Nephron progenitor cell (in vitro differentiated cells): ENCODE data around the gene CLASRP.

Experiments
- DNase-seq: peaks from one replicate; pipeline ENCODE4 v3.0.0; 2021
- H3K27ac Mint-ChIP-seq: 2 replicates; pipeline ENCODE4 v1.8.0; 2021; ENCODE audit warnings: mild to moderate bottlenecking, moderate library complexity, mixed read lengths
- H3K27me3 Mint-ChIP-seq: 2 replicates; pipeline ENCODE4 v1.8.0; 2021; ENCODE audit warnings: mild to moderate bottlenecking, low read depth, mixed read lengths; ENCODE audit not compliant: poor library complexity
- H3K36me3 Mint-ChIP-seq: 2 replicates; pipeline ENCODE4 v1.8.0; 2021; ENCODE audit warnings: low read depth, mixed read lengths
- H3K4me1 Mint-ChIP-seq: 2 replicates; pipeline ENCODE4 v1.8.0; 2021; ENCODE audit warnings: mixed read lengths
- H3K4me3 Mint-ChIP-seq: 2 replicates; pipeline ENCODE4 v1.8.0; 2021; ENCODE audit warnings: mild to moderate bottlenecking, moderate library complexity, mixed read lengths
- H3K9me3 Mint-ChIP-seq: 2 replicates; pipeline ENCODE4 v1.8.0; 2021; ENCODE audit warnings: mild to moderate bottlenecking, moderate library complexity, mixed read lengths
- TF ChIP-seq, protein P1 (sequence below): fragments of 200-600 bp; sonication (generic); IDR thresholded peaks from 2 replicates; pipeline ENCODE4 v1.5.0; 2021; ENCODE audit warnings: antibody characterized with exemption

The CLASRP gene, protein sequence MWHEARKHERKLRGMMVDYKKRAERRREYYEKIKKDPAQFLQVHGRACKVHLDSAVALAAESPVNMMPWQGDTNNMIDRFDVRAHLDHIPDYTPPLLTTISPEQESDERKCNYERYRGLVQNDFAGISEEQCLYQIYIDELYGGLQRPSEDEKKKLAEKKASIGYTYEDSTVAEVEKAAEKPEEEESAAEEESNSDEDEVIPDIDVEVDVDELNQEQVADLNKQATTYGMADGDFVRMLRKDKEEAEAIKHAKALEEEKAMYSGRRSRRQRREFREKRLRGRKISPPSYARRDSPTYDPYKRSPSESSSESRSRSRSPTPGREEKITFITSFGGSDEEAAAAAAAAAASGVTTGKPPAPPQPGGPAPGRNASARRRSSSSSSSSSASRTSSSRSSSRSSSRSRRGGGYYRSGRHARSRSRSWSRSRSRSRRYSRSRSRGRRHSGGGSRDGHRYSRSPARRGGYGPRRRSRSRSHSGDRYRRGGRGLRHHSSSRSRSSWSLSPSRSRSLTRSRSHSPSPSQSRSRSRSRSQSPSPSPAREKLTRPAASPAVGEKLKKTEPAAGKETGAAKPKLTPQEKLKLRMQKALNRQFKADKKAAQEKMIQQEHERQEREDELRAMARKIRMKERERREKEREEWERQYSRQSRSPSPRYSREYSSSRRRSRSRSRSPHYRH

DNA sequence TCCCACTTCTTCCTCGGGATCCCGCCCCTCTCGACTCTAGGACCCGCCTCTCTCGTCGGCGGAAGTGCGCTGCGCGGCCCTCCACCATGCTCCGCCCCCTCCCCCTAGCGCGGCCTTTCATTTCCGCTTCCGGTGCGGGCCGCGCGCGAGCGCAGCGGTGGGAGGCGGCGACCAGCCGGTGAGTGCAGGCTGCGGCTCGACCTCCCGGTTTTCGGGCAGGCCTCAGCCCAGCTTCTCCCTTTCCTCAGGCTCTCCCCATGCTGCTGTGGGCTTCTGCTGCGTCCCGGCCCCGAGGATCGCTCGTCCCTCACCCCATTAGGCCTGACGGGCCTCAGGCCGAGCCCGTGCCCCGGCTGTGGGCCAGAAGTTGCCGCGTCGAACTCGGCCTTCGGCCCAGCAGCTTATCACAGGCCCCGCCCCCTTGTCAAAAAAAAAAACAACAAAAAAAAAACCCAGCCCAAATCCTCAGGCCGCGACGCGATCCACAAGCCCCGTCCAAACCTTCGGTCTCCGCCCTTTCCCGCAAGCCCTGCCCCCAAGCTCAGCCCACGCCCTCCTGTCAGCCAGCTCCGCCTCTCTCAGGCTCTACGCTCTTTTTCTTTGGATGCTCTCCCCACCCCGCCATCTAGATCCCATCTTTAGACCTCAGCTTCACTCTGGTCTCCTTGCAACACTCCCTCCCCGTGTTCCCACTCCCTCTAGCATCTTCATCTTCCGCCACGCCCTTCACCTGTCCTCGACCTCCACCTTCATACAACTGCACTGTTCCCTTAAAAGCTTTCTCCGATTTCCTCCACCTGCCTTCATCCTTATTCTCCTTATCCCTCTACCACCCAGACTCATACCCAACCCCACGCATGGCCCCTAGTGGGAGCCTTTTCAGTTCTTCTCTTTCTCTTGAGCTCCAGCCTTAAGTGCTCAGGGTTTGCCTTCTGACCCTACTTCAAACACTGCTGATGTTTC is at the start of gene CLASRP:
CLASRP (plus strand) TSS at position 115 of the 963 bp plus-strand sequence. CDS start 1,168 bp downstream, outside the sequence.
- H3K4me3 Mint-ChIP-seq: peak within 1 kb of the TSS; percentile 98
- H3K27me3 Mint-ChIP-seq: no peaks in the 10 kb centered on the region
- peak within 1 kb of the TSS; percentile 94 for H3K27ac Mint-ChIP-seq
- no peaks in the 10 kb centered on the region for H3K9me3 Mint-ChIP-seq
- peaks cover 22% of the 10 kb centered on the region for H3K36me3 Mint-ChIP-seq
- DNase-seq: peak; percentile 93
- TF ChIP-seq, protein P1, sequence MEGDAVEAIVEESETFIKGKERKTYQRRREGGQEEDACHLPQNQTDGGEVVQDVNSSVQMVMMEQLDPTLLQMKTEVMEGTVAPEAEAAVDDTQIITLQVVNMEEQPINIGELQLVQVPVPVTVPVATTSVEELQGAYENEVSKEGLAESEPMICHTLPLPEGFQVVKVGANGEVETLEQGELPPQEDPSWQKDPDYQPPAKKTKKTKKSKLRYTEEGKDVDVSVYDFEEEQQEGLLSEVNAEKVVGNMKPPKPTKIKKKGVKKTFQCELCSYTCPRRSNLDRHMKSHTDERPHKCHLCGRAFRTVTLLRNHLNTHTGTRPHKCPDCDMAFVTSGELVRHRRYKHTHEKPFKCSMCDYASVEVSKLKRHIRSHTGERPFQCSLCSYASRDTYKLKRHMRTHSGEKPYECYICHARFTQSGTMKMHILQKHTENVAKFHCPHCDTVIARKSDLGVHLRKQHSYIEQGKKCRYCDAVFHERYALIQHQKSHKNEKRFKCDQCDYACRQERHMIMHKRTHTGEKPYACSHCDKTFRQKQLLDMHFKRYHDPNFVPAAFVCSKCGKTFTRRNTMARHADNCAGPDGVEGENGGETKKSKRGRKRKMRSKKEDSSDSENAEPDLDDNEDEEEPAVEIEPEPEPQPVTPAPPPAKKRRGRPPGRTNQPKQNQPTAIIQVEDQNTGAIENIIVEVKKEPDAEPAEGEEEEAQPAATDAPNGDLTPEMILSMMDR: no peak
- H3K4me1 Mint-ChIP-seq: peaks cover 30% of the 10 kb centered on the region

DNA sequence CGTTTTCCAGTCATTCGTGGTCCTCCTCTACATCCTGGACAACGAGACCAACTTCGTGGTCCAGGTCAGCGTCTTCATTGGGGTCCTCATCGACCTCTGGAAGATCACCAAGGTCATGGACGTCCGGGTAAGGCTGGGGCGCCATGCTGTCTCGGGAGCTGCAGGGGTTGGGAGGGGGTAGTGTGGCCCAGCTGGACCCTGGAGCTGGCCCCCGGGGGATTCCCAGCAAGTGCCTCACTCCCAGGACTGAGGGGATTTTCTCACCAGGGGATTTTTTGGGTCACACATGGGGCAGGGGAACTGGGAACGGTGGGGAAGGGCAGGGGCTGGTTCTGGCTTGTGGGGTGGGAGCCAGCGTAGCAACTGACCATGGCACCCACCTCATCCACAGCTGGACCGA is 48.4 kb upstream of the CLASRP start:
- Mint-ChIP-seq H3K9me3 (no peaks in the 10 kb centered on the region), H3K36me3 (peaks cover 18% of the 10 kb centered on the region), H3K27ac (peak overlapping the region; percentile 51), H3K4me1 (no peaks in the 10 kb centered on the region), H3K27me3 (peaks cover 3% of the 10 kb centered on the region), H3K4me3 (no peak overlapping the region)
- no peak for DNase-seq
- TF ChIP-seq, protein P1: no peak

DNA sequence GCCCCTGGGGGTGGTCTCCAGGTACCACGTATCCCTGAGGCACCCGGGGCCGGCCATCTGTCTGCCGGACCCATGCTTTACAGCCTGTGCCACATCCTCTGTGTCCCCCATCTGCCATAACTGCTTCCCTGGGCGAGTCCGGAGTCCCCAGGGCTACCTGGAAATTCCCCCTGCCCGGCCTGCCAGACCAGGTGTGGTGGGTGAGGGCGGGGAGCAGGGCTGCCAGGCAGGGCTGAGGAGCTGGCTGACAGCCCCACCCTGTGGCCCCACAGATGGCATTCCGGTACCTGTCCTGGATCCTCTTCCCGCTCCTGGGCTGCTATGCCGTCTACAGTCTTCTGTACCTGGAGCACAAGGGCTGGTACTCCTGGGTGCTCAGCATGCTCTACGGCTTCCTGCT is 47.9 kb upstream of the CLASRP start:
- TF ChIP-seq, protein P1: no peak
- H3K4me3 Mint-ChIP-seq: no peak overlapping the region
- no peak for DNase-seq
- H3K27ac Mint-ChIP-seq: no peak overlapping the region
- peaks cover 3% of the 10 kb centered on the region for H3K27me3 Mint-ChIP-seq
- peaks cover 13% of the 10 kb centered on the region for H3K36me3 Mint-ChIP-seq
- H3K9me3 Mint-ChIP-seq: no peaks in the 10 kb centered on the region
- no peaks in the 10 kb centered on the region for H3K4me1 Mint-ChIP-seq

DNA sequence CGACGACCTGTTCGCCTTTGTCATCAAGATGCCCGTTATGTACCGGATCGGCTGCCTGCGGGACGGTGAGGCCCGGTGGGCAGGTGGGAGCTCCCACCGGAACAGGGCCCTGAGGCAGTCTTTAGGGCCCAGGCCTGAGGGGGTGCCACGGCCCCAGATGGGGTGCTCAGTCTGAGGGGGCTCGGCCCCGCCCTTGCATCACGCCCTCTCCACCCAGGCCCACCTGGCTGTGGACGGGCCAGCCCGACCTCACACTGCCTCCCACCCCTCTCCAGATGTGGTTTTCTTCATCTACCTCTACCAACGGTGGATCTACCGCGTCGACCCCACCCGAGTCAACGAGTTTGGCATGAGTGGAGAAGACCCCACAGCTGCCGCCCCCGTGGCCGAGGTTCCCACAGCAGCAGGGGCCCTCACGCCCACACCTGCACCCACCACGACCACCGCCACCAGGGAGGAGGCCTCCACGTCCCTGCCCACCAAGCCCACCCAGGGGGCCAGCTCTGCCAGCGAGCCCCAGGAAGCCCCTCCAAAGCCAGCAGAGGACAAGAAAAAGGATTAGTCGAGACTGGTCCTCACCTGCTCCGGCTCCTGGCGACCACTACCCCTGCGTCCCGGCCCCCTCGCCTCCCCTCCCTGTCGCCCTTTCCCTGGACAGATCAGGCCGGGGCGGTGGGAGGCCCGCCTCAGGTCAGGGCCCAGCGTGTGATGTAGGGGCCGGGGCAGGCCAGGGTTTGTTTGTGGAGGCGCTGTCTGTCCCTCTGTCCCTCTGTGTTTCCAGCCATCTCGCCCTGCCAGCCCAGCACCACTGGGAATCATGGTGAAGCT is 46.3 kb upstream of the CLASRP start:
- peaks cover 3% of the 10 kb centered on the region for H3K27me3 Mint-ChIP-seq
- H3K4me3 Mint-ChIP-seq: no peak overlapping the region
- H3K4me1 Mint-ChIP-seq: no peaks in the 10 kb centered on the region
- no peaks in the 10 kb centered on the region for H3K9me3 Mint-ChIP-seq
- H3K36me3 Mint-ChIP-seq: peaks cover 11% of the 10 kb centered on the region
- H3K27ac Mint-ChIP-seq: no peak overlapping the region
- no peak for DNase-seq
- TF ChIP-seq, protein P1: no peak

DNA sequence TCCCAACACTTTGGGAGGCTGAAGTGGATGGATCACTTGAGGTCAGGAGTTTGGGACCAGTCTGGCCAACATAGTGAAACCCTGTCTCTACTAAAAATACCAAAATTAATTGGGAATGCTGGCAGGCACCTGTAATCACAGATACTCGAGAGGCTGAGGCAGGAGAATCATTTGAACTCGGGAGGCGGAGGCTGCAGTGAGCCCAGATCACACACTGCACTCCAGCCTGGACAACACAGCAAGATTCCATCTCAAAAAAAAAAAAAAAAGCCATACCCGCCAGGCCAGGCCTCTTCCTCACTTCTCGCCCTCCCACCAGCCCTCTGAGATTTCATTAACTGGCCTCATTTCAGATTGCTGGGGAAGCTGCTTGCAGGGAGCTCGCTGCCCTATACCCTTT is 45.3 kb upstream of the CLASRP start:
- DNase-seq: no peak
- no peaks in the 10 kb centered on the region for H3K9me3 Mint-ChIP-seq
- H3K4me1 Mint-ChIP-seq: no peaks in the 10 kb centered on the region
- peaks cover 11% of the 10 kb centered on the region for H3K36me3 Mint-ChIP-seq
- TF ChIP-seq, protein P1: no peak
- no peak overlapping the region for H3K27ac Mint-ChIP-seq
- no peak overlapping the region for H3K4me3 Mint-ChIP-seq
- H3K27me3 Mint-ChIP-seq: peaks cover 3% of the 10 kb centered on the region
